Stimulated activated CD4-positive, alpha-beta T cell treated with anti-CD3 and anti-CD28 coated beads, Interleukin-4, amount 100 ng/mL, for 1 hour (primary cell): ENCODE measurements around the gene PATE2.

Experiments
- DNase-seq: peaks from one replicate; pipeline ENCODE4 v3.0.0-alpha.2; 2020

The PATE2 gene

GRCh38 chr11:125778728-125779127 is at the start of gene PATE2:
TSS of gene PATE2 (minus strand) at chr11:125778828. CDS start at chr11:125778773, 55 bp downstream.
- no peak for DNase-seq

- DNase-seq: no peak
Measured at GRCh38 chr11:125807909-125808308, 29.3 kb upstream of the PATE2 start.

- no peak for DNase-seq
Measured at GRCh38 chr11:125802387-125802786, 23.8 kb upstream of the PATE2 start.

- DNase-seq: no peak
Measured at GRCh38 chr11:125799808-125800207, 21.2 kb upstream of the PATE2 start.

GRCh38 chr11:125797641-125798040 is 19.0 kb upstream of the PATE2 start:
- DNase-seq: no peak

- no peak for DNase-seq
Measured at GRCh38 chr11:125790825-125791224, 12.2 kb upstream of the PATE2 start.

GRCh38 chr11:125787827-125788226 is 9.2 kb upstream of the PATE2 start, which contains the start of gene PATE3:
TSS of gene PATE3 (plus strand) at chr11:125788127. CDS start at chr11:125788152, 25 bp downstream.
- no peak for DNase-seq

GRCh38 chr11:125784678-125785077 is 6.0 kb upstream of the PATE2 start:
- no peak for DNase-seq

- no peak for DNase-seq
Measured at GRCh38 chr11:125777309-125777708, 1.3 kb downstream of the PATE2 start.

- no peak for DNase-seq
Measured at GRCh38 chr11:125773516-125773915, 5.1 kb downstream of the PATE2 start.

- no peak for DNase-seq
Measured at GRCh38 chr11:125772834-125773505, 5.7 kb downstream of the PATE2 start.

- DNase-seq: no peak
Measured at GRCh38 chr11:125770583-125770982, 8.0 kb downstream of the PATE2 start.

GRCh38 chr11:125768336-125769046 is 10.1 kb downstream of the PATE2 start:
- no peak for DNase-seq

- DNase-seq: no peak
Measured at GRCh38 chr11:125766251-125766650, 12.4 kb downstream of the PATE2 start.

GRCh38 chr11:125763483-125763882 is 15.1 kb downstream of the PATE2 start:
- DNase-seq: no peak

- no peak for DNase-seq
Measured at GRCh38 chr11:125762445-125762844, 16.2 kb downstream of the PATE2 start.

GRCh38 chr11:125756050-125756449 is 22.6 kb downstream of the PATE2 start:
- no peak for DNase-seq

GRCh38 chr11:125750629-125751028 is 28.0 kb downstream of the PATE2 start:
- no peak for DNase-seq

GRCh38 chr11:125745979-125746378 is 32.6 kb downstream of the PATE2 start, which contains the start of gene PATE1:
TSS of gene PATE1 (plus strand) at chr11:125746279. CDS start at chr11:125746305, 26 bp downstream.
- DNase-seq: no peak

GRCh38 chr11:125743681-125744080 is 34.9 kb downstream of the PATE2 start:
- no peak for DNase-seq

- DNase-seq: no peak
Measured at GRCh38 chr11:125740617-125741016, 38.0 kb downstream of the PATE2 start.

GRCh38 chr11:125728969-125729368 is 49.7 kb downstream of the PATE2 start:
- no peak for DNase-seq
